Measurements from ENCODE around the gene GHDC.
"Not testable (repeated sequence)": the region's sequence is repeated elsewhere in the genome, so short reads cannot be mapped to it uniquely, and the experiment has no call there.

The GHDC gene

DNA sequence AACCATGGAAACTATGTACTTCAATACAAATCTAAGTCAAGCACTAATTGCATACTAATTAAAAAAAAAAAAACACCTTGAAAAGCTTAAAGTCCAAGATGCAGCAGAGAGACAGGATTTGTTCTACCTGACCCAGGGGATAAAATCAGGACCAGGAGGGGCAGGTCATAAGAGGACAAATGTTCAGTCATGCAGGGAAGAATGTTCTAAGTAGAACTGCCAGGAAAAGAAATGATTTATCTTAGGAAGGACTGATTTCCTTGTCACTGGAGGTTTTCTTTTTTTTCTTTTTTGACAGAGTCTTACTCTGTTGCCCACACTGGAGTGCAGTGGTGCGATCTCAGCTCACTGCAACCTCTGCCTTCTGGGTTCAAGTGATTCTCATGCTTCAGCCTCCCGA is 9.1 kb upstream of the GHDC start:
- no peak for DNase-seq (ENCODE audit: low read depth in 2 of 2)

DNA sequence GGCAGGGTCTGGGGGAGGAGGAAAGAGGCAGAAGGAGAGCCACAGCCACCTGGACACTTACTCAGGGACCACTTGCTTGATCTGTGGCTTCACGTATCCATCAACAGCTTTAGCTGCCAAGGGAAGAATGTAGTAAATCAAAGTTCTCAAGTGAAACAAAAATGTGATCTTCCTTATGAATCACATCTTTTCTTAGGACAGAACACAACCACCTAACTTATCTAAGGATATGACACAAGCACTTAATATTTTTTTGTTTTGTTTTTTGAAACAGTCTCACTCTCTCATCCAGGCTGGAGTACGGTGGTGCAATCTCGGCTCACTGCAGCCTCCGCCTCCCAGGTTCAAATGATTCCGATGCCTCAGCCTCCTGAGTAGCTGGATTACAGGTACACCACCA is 8.4 kb upstream of the GHDC start:
- no peak for DNase-seq (ENCODE audit: low read depth in 2 of 2)

DNA sequence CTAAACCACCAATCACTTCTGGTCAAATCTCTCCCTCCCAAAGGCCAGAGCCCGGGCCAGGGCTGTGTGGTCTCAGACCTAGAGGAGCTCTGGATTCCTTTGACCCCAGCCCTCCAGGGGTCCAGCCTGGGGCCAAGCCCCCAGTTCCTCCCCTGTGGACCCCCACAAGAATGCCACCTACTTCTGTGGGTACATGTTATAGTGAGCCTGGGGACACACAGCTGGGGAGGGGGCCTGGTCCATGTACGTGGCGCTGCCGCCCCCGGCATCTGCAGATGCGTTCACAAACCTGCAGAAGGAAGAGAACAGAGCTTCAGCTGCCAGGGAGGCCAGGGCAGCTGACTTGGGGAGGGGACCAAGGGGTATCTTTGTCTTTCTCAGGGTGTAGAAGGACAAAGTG is 7.9 kb upstream of the GHDC start:
- DNase-seq (ENCODE audit: low read depth in 2 of 2), result no peak

DNA sequence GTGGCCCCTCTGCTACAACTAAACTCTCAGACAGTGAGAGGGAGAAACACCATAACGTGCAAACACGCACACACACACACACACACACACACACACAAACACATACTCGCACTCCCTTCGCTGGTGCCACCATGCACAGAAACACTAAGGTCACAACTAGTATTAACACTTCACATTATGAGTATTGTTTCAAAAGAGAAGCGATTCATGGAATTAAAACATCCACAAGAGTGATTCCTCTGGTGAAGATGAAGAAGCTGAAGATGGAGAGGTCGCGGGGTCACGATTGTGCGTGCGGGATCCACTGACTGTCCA is 7.1 kb upstream of the GHDC start:
- DNase-seq (ENCODE audit: low read depth in 2 of 2), result no peak

DNA sequence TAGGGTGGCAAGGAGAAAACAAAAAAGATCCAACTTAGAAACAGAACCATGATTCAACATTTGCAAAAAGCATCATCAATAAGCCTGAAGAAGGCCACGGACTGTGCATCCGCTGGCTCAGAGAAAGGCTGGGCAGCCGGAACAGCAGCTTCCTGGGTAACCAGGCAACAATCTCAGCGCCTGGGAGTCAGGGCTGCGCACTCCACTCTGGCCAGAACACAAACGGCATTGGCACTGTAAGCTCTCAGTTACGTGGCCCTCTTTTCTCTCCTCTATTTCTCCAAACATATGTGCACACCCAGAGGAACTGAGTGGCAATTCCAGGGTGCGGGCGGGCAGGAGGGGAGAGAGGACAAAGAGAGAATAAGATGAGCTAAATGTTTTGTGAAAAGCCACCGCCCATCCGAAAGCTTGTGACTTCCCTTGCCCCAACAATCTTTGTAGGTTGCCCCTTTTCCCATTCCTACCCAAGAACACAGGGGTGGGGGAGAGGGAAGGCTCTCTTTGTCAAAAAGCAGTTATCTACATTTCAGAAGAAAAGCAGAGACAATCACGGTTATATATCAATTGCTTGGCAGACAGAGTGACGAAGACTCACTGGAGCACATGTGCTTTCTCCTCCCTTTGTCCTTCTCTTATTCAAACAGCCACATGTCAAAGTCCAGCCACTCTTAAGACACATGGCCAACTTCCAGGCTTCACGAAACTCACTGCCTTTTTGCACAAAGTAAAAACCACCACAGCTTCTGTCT is 6.6 kb upstream of the GHDC start:
- DNase-seq (ENCODE audit: low read depth in 2 of 2), result no peak

DNA sequence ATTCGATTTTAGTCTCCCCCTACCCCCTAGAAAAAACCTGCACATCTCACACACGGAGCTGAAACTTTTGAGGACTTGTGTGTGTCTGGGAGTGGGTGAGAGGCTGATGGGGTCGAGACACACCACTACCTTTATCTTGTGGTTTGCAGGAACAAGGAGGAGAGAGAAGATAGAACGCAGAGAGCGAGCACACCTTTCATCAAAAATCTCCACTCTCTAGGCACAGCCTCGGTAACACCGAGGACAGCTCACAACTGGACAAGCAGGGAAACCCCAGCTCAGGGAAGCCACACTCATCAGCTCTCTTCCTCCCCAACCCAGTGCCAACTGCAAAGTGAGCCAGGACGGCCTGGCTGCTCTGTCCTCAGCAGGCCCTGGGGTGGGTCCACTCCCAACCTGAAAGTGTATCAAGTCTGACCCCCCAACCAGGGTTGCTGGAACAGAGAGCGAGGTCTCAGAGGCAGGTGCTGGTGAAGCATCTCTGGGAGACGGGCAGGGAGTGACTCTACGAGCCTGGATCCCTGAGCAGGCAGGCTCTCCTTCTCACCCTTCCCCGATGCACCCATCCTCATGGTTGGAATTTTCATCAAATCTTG is 5.2 kb upstream of the GHDC start:
- DNase-seq (ENCODE audit: low read depth in 2 of 2), result no peak

DNA sequence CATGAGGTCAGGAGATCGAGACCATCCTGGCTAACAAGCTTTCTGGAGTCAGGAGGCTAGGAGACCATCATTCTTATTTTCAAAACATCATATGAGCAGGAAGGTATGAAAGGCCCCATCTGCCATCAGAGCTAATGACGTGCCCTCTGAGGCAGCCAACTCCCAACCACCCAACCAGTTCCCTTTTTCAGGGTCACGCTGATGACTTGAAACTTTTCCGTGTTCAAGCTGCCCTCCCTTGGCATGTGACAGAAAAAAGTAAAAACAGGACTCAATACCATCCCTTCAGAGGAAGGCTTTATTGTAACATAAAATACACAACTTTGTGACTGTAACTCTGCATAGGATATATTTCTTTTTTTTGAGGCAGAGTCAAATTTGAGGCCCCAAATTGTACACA is 4.6 kb upstream of the GHDC start:
- no peak for DNase-seq (ENCODE audit: low read depth in 2 of 2)

DNA sequence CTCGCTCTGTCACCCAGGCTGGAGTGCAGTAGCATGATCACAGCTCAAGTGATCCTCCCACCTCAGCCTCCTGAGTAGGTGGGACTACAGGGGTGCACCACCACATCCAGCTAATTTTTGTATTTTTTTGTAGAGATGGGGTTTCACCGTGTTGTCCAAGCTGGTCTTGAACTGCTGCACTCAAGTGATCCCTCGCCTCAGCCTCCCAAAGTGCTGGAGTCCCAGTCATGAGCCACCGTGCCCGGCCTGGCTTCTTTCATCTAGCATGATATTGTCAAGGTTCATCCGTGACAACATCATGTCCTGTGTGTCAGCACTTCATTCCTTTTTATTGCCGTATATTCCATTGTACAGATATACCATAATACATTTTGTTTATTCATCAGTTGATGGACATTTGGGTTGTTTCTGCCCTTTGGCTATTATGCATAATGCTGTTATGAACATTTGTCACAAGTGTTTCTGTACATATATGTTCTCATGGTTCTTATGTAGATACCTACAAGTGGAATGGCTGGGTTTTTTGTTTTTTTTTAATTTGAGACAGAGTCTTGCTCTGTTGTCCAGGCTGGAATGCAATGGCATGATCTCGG is 3.4 kb upstream of the GHDC start:
- no peak for DNase-seq (ENCODE audit: low read depth in 2 of 2)

DNA sequence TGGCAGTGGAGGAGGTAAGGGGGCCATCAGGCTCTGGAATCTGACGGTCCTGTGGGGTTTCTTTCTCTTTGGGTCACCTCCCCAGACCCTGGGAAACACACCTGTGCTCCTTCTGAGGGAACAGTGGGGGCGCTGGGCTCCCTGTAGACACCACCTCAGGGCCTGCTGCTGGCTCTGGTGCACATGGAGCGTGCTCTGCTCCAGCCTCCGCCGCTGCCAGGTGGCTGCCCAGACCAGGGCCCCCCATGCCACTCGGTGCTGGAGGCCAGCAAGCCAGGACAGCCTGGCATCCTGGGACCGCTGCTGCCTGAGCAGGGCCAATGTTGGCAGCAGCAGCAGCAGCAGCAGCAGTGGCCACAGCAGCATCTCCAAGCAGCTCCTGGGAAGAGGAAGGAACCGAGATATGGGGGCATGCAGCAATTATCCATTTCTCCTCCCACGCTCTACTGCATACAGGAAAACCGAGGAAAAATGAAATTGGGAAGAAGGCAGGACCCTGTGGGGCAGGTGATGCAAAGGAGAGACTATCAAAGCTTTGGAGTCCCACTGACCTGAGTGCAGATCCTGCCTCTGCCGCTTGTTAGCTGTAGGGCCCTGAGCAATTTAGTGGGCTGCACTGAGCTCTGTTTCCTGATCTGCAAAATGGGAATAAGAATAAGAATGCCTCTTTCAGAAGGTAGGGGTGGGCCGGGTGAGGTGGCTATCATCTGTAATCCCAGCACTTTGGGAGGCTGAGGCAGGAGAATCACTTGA is 902 bp downstream of the GHDC start:
- DNase-seq (ENCODE audit: low read depth in 2 of 2), result no peak

DNA sequence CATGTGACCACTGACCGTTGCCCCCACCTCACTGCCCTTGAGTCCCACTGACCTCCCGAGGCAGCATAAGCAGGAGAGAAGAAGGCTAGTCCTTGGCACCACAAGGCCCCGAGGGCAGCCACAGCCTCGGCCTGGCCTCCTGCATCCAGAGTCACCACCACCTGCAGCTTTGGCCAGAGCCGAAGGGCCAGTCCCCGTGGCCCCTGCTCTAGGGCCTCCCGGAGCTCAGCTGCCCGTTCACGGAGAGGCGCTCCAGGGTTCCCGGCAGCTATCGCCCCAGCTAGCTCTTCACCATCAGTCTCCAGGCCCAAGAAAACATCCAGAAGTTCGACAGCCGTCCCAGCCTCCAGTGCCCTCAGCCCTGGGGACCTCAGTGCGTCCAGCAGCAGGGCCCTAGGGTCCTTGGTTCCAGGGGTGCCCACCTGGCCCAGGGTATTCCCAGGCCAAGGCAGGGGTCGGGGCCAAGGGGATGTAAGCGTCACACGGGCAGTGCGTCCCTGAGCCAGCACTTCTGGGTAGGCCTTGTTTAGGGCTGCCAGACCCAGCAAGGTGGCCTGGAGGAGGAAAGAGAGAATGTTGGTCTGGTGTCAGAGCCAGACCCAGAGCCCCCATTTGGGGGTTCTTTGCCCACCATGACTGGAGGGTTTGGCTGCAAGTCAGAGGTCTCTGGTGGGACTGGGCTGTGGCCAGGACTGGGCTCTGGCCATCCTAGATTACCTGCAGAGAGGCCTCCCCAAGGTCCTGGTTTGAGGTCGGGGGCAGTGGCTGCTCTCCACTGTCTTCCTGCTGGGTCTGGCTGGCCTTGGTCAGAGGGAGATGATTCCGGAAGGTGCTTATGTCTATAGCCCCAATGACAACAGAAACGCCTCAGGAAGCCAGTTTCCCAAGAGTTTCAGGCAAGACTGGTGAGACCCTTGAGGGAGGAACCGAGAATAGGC is 1.8 kb downstream of the GHDC start:
- DNase-seq (ENCODE audit: low read depth in 2 of 2), result no peak

DNA sequence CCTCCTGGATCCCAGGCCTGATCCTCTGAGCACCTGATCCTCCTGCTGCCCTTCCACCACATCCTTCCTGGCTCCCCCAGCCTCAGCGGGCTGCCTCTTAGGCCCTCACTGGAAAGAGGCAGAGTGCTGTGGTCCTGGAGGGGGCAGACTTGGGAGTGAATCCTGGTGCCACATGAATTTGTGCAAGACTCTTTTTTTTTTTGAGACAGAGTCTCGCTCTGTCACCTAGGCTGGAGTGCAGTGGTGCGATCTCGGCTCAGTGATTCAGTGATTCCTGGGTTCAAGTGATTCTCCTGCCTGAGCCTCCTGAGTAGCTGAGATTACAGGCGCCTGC is 3.1 kb downstream of the GHDC start:
- DNase-seq (ENCODE audit: low read depth in 2 of 2), result no peak

DNA sequence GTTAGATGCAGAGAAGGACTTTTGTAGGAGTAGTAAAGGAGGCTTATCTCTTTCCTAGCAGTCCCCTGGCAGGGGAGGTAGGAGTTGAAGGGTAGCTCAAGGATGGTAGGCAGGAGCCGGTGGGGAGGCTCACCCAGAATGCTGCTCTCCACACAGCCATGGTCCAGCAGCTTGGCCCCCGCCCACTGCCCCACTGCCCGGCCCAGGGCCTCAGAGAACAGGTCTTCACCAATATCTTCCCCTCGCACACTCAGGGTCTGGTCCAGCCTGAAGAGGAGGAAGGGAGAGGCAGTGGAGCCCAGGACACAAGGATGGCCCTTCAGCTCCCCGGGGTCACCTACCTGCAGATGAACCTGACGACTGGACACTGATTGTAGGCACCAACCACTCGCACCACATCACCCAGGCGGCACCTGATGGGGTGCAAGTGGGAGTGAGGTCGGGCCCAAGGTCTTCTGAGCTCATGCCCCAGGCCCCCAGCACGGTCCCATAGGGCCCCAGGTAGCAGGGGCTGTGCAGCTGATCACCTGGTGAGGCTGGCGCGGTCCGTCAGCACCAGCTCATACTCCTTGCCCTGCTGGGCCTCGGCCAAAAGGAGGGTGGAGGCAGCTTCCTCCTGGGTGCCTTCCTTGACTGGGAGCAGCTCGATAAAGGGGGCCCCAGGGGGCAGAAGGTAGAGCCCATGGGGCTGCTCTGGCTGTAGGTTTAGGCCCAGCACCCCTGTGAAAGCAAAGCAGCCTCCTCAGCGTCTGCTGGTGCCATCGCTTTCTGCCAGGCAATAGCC is 3.6 kb downstream of the GHDC start:
- DNase-seq (ENCODE audit: low read depth in 2 of 2), result no peak

DNA sequence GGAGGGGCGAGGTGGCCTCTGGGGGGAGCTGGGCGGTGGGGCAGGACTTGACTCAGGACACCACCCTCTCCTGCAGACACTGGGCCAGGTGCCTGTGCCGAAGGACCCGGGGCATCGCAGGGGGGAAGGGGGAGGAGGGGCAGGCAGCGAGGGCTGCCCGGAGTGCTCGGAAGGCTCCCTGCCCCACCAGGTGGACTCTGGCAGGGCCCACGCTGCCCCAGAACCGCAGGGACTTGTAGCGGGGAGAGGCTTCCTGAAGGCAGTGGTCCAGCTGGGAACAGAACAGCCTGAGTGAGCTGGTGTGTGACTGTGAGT is 4.7 kb downstream of the GHDC start:
- DNase-seq (ENCODE audit: low read depth in 2 of 2), result no peak

DNA sequence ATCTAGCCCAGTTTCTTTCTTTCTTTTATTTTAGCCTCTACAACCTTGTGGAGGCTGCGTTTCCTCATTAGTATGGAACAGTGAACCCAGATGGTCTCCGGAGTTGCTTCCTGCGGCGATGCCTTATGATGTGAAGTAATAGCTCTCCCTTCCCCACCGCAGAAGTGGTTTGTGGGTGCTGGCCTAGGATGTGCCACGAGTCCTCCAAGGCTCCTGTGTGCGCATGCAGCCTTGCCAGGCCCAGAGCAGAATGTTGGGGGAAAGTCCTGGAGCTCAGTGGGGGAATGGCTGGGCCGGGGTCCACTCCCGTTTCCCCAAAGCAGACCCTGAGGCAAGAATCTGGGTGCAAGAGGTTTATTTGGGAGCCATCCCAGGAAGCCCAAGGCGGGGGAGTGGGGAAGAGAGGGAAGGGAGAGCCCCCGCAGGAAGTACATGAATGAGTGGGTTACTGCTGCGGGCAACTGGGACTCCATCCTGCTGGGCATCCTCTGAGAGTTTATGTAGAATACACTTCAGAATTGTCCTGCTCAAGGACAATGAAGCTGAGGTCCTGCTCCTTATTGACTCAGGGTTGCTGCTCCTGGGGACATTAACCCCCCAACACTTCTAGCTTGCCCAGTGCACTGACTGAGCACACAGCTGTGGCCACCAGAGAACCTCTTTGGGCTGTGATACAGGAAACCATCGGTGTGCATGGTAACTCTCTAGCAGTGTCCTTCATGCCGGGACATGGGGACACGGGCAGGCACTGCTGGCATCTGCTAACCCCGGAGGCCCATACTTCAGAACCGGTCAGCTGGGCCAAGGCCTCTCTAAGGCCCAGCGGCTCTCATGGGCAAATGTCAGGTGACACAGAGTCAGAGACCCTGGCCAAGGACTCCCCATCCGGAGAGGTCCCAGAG is 5.3 kb downstream of the GHDC start:
- DNase-seq (ENCODE audit: low read depth in 2 of 2), result no peak

DNA sequence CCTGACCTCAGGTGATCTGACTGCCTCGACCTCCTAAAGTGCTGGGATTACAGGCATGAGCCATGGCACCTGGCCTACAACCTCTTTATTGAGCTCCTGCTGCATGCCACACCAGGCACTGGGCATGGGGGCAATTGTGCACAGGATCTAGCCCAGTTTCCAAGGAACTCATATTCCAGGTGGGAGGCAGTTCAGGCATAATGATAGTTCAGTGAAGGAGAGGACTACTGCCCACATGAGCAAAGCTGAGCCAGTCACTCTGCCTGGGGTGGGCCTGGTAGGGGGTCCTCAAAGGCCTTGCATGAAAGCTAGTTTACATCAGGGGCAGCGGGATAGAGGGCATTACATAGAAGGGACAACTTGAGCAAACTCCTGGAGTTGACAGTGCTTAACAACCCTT is 6.5 kb downstream of the GHDC start:
- DNase-seq (ENCODE audit: low read depth in 2 of 2), result no peak

DNA sequence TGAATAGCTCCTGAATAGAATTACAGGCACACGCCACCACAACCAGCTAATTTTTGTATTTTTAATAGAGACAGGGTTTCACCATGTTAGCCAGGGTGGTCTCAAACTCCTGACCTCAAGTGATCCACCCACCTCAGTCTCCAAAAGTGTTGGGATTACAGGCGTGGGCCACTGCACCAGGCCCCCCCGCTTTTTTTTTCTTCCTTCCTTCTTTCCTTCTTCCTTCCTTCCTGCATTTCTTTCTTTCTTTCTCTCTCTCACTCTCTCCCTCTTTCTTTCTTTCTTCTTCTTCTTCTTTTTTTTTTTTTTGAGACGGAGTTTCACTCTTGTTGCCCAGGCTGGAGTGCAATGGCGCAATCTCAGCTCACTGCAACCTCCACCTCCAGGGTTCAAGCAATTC is 8.1 kb downstream of the GHDC start:
- not testable (repeated sequence) for DNase-seq (ENCODE audit: low read depth in 2 of 2)

DNA sequence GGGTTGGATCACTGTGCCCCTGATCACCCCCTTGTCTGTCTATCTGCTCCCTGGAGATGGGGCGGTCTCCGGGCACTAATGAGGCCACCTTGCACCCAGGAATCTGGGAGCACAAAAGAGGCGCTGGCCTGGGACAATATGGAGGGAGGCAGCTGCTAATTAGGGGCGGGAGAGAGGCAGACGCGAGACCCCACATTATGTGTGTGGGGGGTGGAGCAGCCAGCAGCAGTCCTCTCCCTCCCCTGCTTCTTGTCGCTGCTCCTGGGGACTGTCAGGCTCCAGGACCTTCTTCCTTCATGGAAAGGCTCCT is 8.7 kb downstream of the GHDC start:
- no peak for DNase-seq (ENCODE audit: low read depth in 2 of 2)

DNA sequence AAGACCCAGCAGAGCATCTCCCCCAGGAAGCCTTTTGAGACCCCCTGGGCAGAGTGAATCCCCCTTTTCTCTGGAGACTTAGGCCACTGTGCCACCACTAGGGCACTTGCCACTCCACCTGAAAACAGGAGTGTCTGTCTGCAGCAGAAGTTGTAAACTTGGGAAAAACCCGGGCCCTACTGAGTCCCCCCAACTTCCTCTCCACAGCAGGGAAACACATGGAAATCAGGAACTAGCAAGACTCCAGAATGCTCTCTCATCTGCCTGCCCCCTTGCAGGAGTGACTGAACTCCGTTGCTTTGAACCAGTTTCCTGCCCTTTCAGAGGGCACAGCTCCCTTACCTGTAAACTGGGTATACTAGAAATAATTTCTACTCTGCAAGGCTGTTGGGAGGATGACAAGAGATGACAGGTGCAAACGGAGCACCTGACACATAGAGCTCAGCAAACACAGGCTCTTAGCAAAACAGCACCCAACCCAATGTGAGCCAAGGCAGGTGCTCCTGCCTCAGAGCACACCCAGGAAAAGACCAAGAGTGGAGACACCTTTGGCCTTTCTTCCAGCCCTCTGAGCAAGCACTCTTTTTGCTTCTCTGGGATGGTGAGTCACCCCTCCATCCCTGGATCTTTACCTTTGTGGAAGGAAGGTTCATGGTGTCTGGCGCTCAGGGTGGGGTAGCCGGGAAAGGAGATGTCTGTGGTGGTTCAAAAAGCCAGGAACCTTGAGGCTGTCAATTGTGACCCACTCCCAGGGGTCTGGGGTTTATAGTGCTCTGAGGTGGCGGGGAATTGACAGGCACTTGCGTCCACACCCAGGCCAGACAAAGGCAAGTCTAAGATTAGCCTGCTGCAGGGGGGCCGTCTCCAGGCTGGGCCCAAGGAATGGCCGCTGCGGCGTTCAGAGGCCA is 9.3 kb downstream of the GHDC start, which contains the start of gene HCRT:
HCRT (minus strand) TSS at position 740 of the 908 bp plus-strand sequence; CDS start at position 653, 87 bp downstream.
- no peak for DNase-seq (ENCODE audit: low read depth in 2 of 2)
